ENCODE results near the gene SORBS1. TPM values are rescaled to one million over a fixed set of nuclear protein-coding genes. Genes with fewer than 3 reads are reported as not detected.

The SORBS1 gene
- total and polyA plus RNA-seq, 2 of the 13 experiments (the other 11 are each of a cell fraction or from before 2014, with no cell fraction given) = 16.8 to 39.8 TPM

DNA sequence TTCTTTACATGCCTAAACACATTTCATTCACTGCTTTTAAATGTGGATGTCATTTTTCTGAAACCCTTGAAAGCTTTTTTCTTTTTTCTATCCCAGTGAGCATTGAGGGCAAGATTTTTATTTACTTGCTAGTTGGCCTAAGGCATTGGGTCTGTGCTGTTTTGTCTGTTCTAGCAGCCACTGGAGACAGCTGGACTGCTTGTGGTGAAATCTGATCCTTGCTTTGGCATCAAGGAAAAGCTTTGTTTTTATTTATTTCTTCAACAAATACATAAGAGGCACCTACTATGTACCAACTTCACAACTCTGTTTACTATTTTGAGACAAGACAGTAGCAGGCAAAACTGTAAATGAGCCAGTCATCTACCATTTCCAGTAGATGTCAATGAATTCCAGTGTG is 241.9 kb downstream of the SORBS1 start (continued):
- TF ChIP-seq TBX2 (CRISPR knock-in tag; IDR thresholded peaks at IDR 0.05; ENCODE audit: borderline replicate concordance) (no peak), MEIS2 (CRISPR knock-in tag; IDR thresholded peaks at IDR 0.05) (no peak), CBFB (CRISPR knock-in tag; IDR thresholded peaks at IDR 0.05) (no peak), ZNF136 (CRISPR knock-in tag; IDR thresholded peaks at IDR 0.05; ENCODE audit: low read depth) (no peak), ZNF317 (CRISPR knock-in tag; IDR thresholded peaks at IDR 0.05) (no peak), ZNF530 (CRISPR knock-in tag; IDR thresholded peaks at IDR 0.05; ENCODE audit: low read depth) (no peak)

DNA sequence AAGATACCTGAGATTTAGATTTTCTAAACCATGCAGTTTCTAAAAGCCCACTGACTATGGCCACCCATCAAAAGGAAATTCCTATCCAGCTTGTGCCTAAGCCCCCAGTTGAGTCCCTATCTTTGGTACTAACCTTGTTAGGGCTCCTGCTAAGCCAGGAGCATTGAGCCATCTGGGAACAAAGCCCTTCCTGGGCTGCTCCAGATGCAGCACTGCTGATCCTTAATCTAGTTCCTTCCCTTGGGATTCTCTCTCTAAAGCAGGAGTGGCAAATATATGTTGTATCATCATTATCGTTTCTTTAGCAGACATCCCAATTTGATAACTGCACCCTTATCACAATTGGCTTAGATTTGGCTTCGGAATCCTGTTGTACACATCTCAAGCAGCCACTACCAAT is 245.7 kb downstream of the SORBS1 start:
- no peak for TF ChIP-seq ZNF773 (CRISPR knock-in tag; IDR thresholded peaks at IDR 0.05; ENCODE audit: borderline replicate concordance)
- BruUV-seq (replicated peaks) = no TSS peak
- Histone ChIP-seq H2AFZ (ENCODE audit: low read length) (no peak overlapping the region), H3K27ac (ENCODE audit: extremely low read length, insufficient read depth, low read length) (no peak overlapping the region), H3K9me3 (ENCODE audit: low read length) (no peaks in the 10 kb centered on the region), H3K27me3 (ENCODE audit: control insufficient read depth in 1 of 2, insufficient read depth in 2 of 2, low read length in 2 of 2) (no peaks in the 10 kb centered on the region), H3K36me3 (replicated peaks in 1 of 2; ENCODE audit: control insufficient read depth in 1 of 2, insufficient read depth in 2 of 2, low read length in 2 of 2) (peaks cover 11 to 38% of the 10 kb centered on the region in 2 experiments), H3K4me3 (replicated peaks in 1 of 3; ENCODE audit: insufficient read depth in 1 of 3, low read depth in 2 of 3, low read length in 3 of 3) (no peak overlapping the region), H3K4me1 (ENCODE audit: insufficient read depth, low read length) (peaks cover 13% of the 10 kb centered on the region), H4K20me1 (ENCODE audit: insufficient read depth, low read length) (no peaks in the 10 kb centered on the region), H3K9ac (ENCODE audit: insufficient read depth, low read depth, low read length) (no peak overlapping the region), H3K4me2 (ENCODE audit: low read depth, low read length) (no peak overlapping the region), H3K79me2 (ENCODE audit: insufficient read depth, low read length) (no peaks in the 10 kb centered on the region)
- no peak for DNase-seq (ENCODE audit: low spot score)
- ChIA-PET CTCF (ENCODE audit: low intra/inter-chr PET ratio, low total read pairs) (no interaction called here), POLR2A (no interaction called here)
- FAIRE-seq = no peak
- WGBS (ENCODE audit: low lambda C conversion rate) = 100% methylated on average over 2 of the region's 2 CpGs
- intact Hi-C loops (cut with micrococcal nuclease; ENCODE audit: unreplicated experiment) (no loop called here), in situ Hi-C loops (cut with HindIII; ENCODE audit: extremely low pct_ligation_motif_present, low pct_unique_long_range_greater_than_20kb) (no loop called here)
- no peak for ATAC-seq

DNA sequence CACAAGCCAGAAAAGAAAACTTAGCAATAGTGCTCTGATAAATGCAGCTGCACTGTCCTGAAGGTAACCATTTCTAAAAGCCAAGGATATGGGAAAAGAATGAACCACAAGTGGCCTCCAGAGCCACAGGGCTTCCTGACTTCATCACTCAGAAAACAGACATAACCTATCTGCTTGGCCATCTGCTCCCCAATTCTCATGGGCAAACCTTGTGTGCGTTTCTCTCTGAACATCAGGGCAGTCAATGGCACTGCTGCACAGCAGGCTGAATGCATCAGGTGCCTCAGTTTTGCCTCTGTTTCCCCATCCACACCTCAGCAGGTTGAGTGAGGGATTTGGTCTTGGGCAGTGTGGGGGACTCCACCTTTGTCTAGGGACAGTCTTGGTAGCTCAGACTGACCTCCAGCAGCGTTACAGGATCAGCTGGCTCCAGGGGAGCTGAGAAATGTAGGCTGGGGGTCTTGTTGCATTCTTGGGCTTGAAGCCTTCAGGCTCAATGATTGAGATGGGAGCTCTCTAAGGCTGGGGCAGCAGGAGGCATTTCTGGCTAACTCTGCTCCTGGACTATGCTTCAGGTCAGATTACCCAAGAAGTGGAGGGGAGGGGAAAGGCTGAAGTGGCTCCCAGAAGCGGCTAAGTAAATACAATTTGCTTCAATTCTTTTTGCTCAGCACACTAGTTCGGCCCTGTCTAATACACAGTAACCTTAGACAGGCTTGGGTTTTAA is 246.8 kb downstream of the SORBS1 start:
- Histone ChIP-seq H3K27me3 (ENCODE audit: control insufficient read depth in 1 of 2, insufficient read depth in 2 of 2, low read length in 2 of 2) (no peaks in the 10 kb centered on the region), H3K9me3 (ENCODE audit: low read length) (no peaks in the 10 kb centered on the region), H4K20me1 (ENCODE audit: insufficient read depth, low read length) (no peaks in the 10 kb centered on the region), H3K79me2 (ENCODE audit: insufficient read depth, low read length) (no peaks in the 10 kb centered on the region), H3K27ac (ENCODE audit: extremely low read length, insufficient read depth, low read length) (no peak overlapping the region), H2AFZ (ENCODE audit: low read length) (no peak overlapping the region), H3K36me3 (replicated peaks in 1 of 2; ENCODE audit: control insufficient read depth in 1 of 2, insufficient read depth in 2 of 2, low read length in 2 of 2) (peaks cover 10 to 33% of the 10 kb centered on the region in 2 experiments), H3K4me2 (ENCODE audit: low read depth, low read length) (no peak overlapping the region), H3K4me3 (replicated peaks in 1 of 3; ENCODE audit: insufficient read depth in 1 of 3, low read depth in 2 of 3, low read length in 3 of 3) (no peak overlapping the region), H3K9ac (ENCODE audit: insufficient read depth, low read depth, low read length) (no peak overlapping the region), H3K4me1 (ENCODE audit: insufficient read depth, low read length) (peaks cover 24% of the 10 kb centered on the region)
- ATAC-seq = peak; percentile 43; the same call in 1 of the 3 replicates
- in situ Hi-C loops (cut with HindIII; ENCODE audit: extremely low pct_ligation_motif_present, low pct_unique_long_range_greater_than_20kb) (no loop called here), intact Hi-C loops (cut with micrococcal nuclease; ENCODE audit: unreplicated experiment) (no loop called here)
- BruUV-seq (replicated peaks) = no TSS peak
- DNase-seq (ENCODE audit: low spot score) = no peak
- POLR2A ChIA-PET = no interaction called here
- CTCF ChIA-PET (ENCODE audit: low intra/inter-chr PET ratio, low total read pairs) = no interaction called here
- FAIRE-seq = no peak
- WGBS (ENCODE audit: low lambda C conversion rate) = 58% methylated on average over 3 of the region's 4 CpGs
- TF ChIP-seq ZNF652 (CRISPR knock-in tag; IDR thresholded peaks at IDR 0.05; ENCODE audit: borderline replicate concordance, low read depth) = no peak
- no peak for TF ChIP-seq MEIS2 (CRISPR knock-in tag; IDR thresholded peaks at IDR 0.05)
- TF ChIP-seq ZNF326 (CRISPR knock-in tag; IDR thresholded peaks at IDR 0.05; ENCODE audit: borderline replicate concordance) = no peak
- TF ChIP-seq FIP1L1 (IDR thresholded peaks at IDR 0.05; ENCODE audit: borderline replicate concordance, insufficient read depth, low read depth, low read length) = no peak
- TF ChIP-seq ZNF30 (CRISPR knock-in tag; IDR thresholded peaks at IDR 0.05) = no peak
- TF ChIP-seq GATAD1 (CRISPR knock-in tag; IDR thresholded peaks at IDR 0.05) = no peak
- TF ChIP-seq ZC3H13 (CRISPR knock-in tag; IDR thresholded peaks at IDR 0.05) = no peak
- TF ChIP-seq TAF1 (CRISPR knock-in tag; IDR thresholded peaks at IDR 0.05) = no peak
- TF ChIP-seq NFYB (CRISPR knock-in tag; IDR thresholded peaks at IDR 0.05) = no peak
